ENCODE data around the gene CCR3.

The CCR3 gene

GRCh38 chr3:46228260-46229242 is 13.7 kb upstream of the CCR3 start:
- Histone ChIP-seq H3K9me3 (ENCODE audit: low read depth, low read length) (no peaks in the 10 kb centered on the region), H3K4me3 (no peak overlapping the region), H3K9ac (ENCODE audit: insufficient read length) (no peak overlapping the region), H3K27ac (no peak overlapping the region), H3K36me3 (ENCODE audit: insufficient read depth, low read length) (no peaks in the 10 kb centered on the region)
- no peak for TF ChIP-seq POLR2AphosphoS5 (IDR thresholded peaks at IDR 0.05; ENCODE audit: borderline replicate concordance, low read depth, low read length)
- no peak for TF ChIP-seq FOXP2 (optimal IDR thresholded peaks at IDR 0.05; ENCODE audit: control extremely low read depth, extremely low read length, insufficient read depth)
- no peak for TF ChIP-seq EZH2 (IDR thresholded peaks at IDR 0.05)
- DNase-seq (ENCODE audit: low read depth, low spot score): no peak

DNA sequence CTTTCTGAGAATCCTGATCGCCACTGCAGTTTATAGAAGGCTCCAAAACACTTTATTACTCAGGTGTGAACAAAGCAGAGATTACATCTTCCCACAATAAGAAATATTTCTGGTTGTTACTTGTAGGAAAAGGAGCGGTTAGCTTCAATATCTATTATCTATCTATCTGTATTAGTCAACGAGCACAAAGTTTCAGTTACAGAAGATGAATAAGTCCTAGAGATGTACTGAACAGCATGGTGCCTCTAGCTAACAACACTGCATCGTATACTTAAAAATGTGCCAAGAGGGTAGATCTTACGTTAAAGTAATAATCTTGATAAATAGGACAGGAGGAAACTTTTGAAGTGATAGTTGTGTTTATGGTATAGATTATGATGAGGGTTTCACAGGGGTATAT is 10.9 kb upstream of the CCR3 start:
- no peaks in the 10 kb centered on the region for H3K9me3 ChIP-seq (ENCODE audit: low read depth, low read length)
- DNase-seq (ENCODE audit: low read depth, low spot score): no peak
- no peak overlapping the region for H3K27ac ChIP-seq
- no peaks in the 10 kb centered on the region for H3K36me3 ChIP-seq (ENCODE audit: insufficient read depth, low read length)
- H3K9ac ChIP-seq (ENCODE audit: insufficient read length): no peak overlapping the region
- no peak overlapping the region for H3K4me3 ChIP-seq
- TF ChIP-seq POLR2AphosphoS5 (IDR thresholded peaks at IDR 0.05; ENCODE audit: borderline replicate concordance, low read depth, low read length): no peak
- no peak for TF ChIP-seq FOXP2 (optimal IDR thresholded peaks at IDR 0.05; ENCODE audit: control extremely low read depth, extremely low read length, insufficient read depth)
- no peak for TF ChIP-seq EZH2 (IDR thresholded peaks at IDR 0.05)

- no peaks in the 10 kb centered on the region for H3K36me3 ChIP-seq (ENCODE audit: insufficient read depth, low read length)
- no peak for TF ChIP-seq POLR2AphosphoS5 (IDR thresholded peaks at IDR 0.05; ENCODE audit: borderline replicate concordance, low read depth, low read length)
- no peak for TF ChIP-seq EZH2 (IDR thresholded peaks at IDR 0.05)
- no peak for TF ChIP-seq FOXP2 (optimal IDR thresholded peaks at IDR 0.05; ENCODE audit: control extremely low read depth, extremely low read length, insufficient read depth)
- H3K9ac ChIP-seq (ENCODE audit: insufficient read length): no peak overlapping the region
- H3K27ac ChIP-seq: no peak overlapping the region
- H3K4me3 ChIP-seq: no peak overlapping the region
- no peak for DNase-seq (ENCODE audit: low read depth, low spot score)
- H3K9me3 ChIP-seq (ENCODE audit: low read depth, low read length): no peaks in the 10 kb centered on the region
Observed at GRCh38 chr3:46233194-46233593, 9.1 kb upstream of the CCR3 start.

DNA sequence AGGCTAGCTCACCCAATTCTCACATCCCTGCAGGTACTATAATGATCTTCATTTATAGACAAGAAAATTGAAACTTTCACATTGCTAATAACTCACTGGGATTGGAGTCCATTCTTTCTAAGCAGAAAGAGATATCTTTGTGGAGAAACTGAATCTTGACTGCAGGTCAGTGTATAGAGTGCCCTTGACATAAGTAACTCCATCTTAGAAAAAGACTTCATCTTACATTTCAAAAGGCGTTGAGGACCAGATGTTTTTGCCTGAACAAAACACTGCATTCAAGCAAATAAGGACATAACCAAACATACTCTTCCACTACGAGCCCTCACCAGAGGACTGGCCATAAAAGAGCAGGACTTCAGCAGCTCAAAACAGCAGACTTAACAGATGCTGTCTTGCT is 6.8 kb upstream of the CCR3 start:
- no peak overlapping the region for H3K9ac ChIP-seq (ENCODE audit: insufficient read length)
- no peak overlapping the region for H3K27ac ChIP-seq
- no peaks in the 10 kb centered on the region for H3K36me3 ChIP-seq (ENCODE audit: insufficient read depth, low read length)
- TF ChIP-seq FOXP2 (optimal IDR thresholded peaks at IDR 0.05; ENCODE audit: control extremely low read depth, extremely low read length, insufficient read depth) (no peak), POLR2AphosphoS5 (IDR thresholded peaks at IDR 0.05; ENCODE audit: borderline replicate concordance, low read depth, low read length) (no peak), EZH2 (IDR thresholded peaks at IDR 0.05) (no peak)
- no peak for DNase-seq (ENCODE audit: low read depth, low spot score)
- H3K4me3 ChIP-seq: no peak overlapping the region
- no peaks in the 10 kb centered on the region for H3K9me3 ChIP-seq (ENCODE audit: low read depth, low read length)

GRCh38 chr3:46236294-46237054 is 5.8 kb upstream of the CCR3 start:
- DNase-seq (ENCODE audit: low read depth, low spot score): no peak
- no peak for TF ChIP-seq EZH2 (IDR thresholded peaks at IDR 0.05)

DNA sequence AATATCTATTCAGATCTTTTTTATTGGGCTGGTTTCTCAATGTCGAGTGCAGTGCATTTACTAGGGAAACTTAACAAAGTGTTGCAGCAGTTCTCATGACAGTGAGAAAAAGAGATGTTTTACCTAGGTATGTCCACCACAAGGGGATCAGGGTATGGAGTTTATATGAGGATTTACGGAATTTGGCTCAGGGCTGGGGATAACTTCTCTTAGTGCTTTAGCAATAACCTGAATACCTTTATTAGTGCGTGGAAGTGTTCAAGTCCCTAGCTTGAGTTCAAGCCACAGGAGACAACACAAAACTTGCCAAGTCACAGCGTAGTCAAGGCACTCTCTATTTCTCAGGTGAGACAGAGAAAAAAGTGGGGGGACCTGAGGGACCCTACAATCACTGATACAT is 3.9 kb upstream of the CCR3 start:
- no peaks in the 10 kb centered on the region for H3K36me3 ChIP-seq (ENCODE audit: insufficient read depth, low read length)
- H3K9me3 ChIP-seq (ENCODE audit: low read depth, low read length): no peaks in the 10 kb centered on the region
- H3K4me3 ChIP-seq: no peak overlapping the region
- DNase-seq (ENCODE audit: low read depth, low spot score): no peak
- no peak for TF ChIP-seq POLR2AphosphoS5 (IDR thresholded peaks at IDR 0.05; ENCODE audit: borderline replicate concordance, low read depth, low read length)
- TF ChIP-seq FOXP2 (optimal IDR thresholded peaks at IDR 0.05; ENCODE audit: control extremely low read depth, extremely low read length, insufficient read depth): no peak
- TF ChIP-seq EZH2 (IDR thresholded peaks at IDR 0.05): no peak
- no peak overlapping the region for H3K27ac ChIP-seq
- no peak overlapping the region for H3K9ac ChIP-seq (ENCODE audit: insufficient read length)

More at GRCh38 chr3:46236294-46237054, 5.8 kb upstream of the CCR3 start:
- H3K9me3 ChIP-seq (ENCODE audit: low read depth, low read length): no peaks in the 10 kb centered on the region
- no peaks in the 10 kb centered on the region for H3K36me3 ChIP-seq (ENCODE audit: insufficient read depth, low read length)
- no peak overlapping the region for H3K27ac ChIP-seq
- H3K9ac ChIP-seq (ENCODE audit: insufficient read length): no peak overlapping the region
- H3K4me3 ChIP-seq: no peak overlapping the region

- H3K9me3 ChIP-seq (ENCODE audit: low read depth, low read length): no peaks in the 10 kb centered on the region
- H3K36me3 ChIP-seq (ENCODE audit: insufficient read depth, low read length): no peaks in the 10 kb centered on the region
- no peak overlapping the region for H3K9ac ChIP-seq (ENCODE audit: insufficient read length)
- no peak overlapping the region for H3K27ac ChIP-seq
- DNase-seq (ENCODE audit: low read depth, low spot score): no peak
- H3K4me3 ChIP-seq: no peak overlapping the region
- TF ChIP-seq FOXP2 (optimal IDR thresholded peaks at IDR 0.05; ENCODE audit: control extremely low read depth, extremely low read length, insufficient read depth) (no peak), POLR2AphosphoS5 (IDR thresholded peaks at IDR 0.05; ENCODE audit: borderline replicate concordance, low read depth, low read length) (no peak), EZH2 (IDR thresholded peaks at IDR 0.05) (no peak)
Observed at GRCh38 chr3:46239301-46239938, 2.8 kb upstream of the CCR3 start.

- Histone ChIP-seq H3K36me3 (ENCODE audit: insufficient read depth, low read length) (no peaks in the 10 kb centered on the region), H3K27ac (no peak overlapping the region), H3K9me3 (ENCODE audit: low read depth, low read length) (no peaks in the 10 kb centered on the region), H3K9ac (ENCODE audit: insufficient read length) (no peak overlapping the region), H3K4me3 (no peak overlapping the region)
- DNase-seq (ENCODE audit: low read depth, low spot score): no peak
- TF ChIP-seq EZH2 (IDR thresholded peaks at IDR 0.05): no peak
- TF ChIP-seq FOXP2 (optimal IDR thresholded peaks at IDR 0.05; ENCODE audit: control extremely low read depth, extremely low read length, insufficient read depth): no peak
- TF ChIP-seq POLR2AphosphoS5 (IDR thresholded peaks at IDR 0.05; ENCODE audit: borderline replicate concordance, low read depth, low read length): no peak
Observed at GRCh38 chr3:46239952-46240351, 2.3 kb upstream of the CCR3 start.
